ENCODE results near the gene OSBPL3.

DNA sequence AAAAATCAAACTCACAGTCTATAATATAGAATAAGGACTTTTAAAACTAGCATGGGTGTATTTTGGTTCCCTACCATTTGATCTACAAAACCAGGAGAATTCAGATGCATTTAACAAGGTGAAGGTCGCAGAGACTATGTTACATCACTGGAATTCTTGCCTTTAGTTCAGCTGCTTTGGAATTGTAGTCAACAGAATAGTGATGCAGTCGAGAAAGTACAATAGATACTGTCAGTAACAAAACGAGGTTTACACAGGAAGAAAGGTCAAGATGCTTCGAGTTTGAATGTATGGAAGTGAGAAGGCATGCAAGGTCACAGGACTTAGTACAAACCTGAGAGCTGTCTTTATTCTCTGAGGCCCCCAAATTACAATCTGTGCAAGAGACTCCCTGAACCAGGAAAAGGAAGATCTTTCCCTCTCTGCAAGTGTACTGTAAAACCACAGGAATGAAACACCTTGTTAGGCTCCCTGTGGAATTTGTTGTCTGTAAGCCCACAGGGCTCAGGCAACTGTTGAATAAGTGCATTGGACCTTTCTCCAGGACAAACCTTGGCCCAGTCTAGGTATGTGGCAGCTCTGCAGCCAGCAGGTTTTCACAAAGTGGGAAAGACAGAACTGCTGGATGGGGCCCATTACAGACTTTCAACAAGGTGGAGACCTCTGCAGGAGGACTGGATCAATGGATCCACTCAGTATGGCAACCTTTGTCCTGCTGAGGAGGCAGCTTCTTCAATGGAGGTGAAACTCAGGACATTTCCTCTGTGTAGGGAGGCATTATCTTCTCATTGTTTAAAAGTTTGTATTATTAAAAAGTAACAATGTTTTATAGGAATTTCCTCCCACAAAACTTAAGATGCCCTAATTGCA is 121.6 kb downstream of the OSBPL3 start:
- TF ChIP-seq, protein P1, sequence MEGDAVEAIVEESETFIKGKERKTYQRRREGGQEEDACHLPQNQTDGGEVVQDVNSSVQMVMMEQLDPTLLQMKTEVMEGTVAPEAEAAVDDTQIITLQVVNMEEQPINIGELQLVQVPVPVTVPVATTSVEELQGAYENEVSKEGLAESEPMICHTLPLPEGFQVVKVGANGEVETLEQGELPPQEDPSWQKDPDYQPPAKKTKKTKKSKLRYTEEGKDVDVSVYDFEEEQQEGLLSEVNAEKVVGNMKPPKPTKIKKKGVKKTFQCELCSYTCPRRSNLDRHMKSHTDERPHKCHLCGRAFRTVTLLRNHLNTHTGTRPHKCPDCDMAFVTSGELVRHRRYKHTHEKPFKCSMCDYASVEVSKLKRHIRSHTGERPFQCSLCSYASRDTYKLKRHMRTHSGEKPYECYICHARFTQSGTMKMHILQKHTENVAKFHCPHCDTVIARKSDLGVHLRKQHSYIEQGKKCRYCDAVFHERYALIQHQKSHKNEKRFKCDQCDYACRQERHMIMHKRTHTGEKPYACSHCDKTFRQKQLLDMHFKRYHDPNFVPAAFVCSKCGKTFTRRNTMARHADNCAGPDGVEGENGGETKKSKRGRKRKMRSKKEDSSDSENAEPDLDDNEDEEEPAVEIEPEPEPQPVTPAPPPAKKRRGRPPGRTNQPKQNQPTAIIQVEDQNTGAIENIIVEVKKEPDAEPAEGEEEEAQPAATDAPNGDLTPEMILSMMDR (optimal IDR thresholded peaks at IDR 0.05 in 1 of 3, IDR thresholded peaks at IDR 0.05 in 1 of 3, conservative IDR thresholded peaks at IDR 0.05 in 1 of 3; ENCODE audit: extremely low read depth in 1 of 3, insufficient read depth in 2 of 3, low read length in 3 of 3): peak in 1 of 3 experiments; percentile 32
- no peak for TF ChIP-seq EZH2 (IDR thresholded peaks at IDR 0.05; ENCODE audit: low read length)
